Measurements from ENCODE around the gene ASCL2.

ASCL2 gene

GRCh38 chr11:2267851-2268728 is 2.3 kb downstream of the ASCL2 start:
- peak overlapping the region; percentile 38 to 54 (median 46) for H3K4me3 Mint-ChIP-seq
- peaks cover 4% of the 10 kb centered on the region for H3K4me1 Mint-ChIP-seq
- H3K27me3 Mint-ChIP-seq (ENCODE audit: low read depth): peaks cover 67% of the 10 kb centered on the region
- H3K36me3 Mint-ChIP-seq (ENCODE audit: low read depth): no peaks in the 10 kb centered on the region
- peaks cover 2% of the 10 kb centered on the region for H3K9me3 Mint-ChIP-seq
- no peak overlapping the region for H3K27ac Mint-ChIP-seq
- TF ChIP-seq, protein P1, sequence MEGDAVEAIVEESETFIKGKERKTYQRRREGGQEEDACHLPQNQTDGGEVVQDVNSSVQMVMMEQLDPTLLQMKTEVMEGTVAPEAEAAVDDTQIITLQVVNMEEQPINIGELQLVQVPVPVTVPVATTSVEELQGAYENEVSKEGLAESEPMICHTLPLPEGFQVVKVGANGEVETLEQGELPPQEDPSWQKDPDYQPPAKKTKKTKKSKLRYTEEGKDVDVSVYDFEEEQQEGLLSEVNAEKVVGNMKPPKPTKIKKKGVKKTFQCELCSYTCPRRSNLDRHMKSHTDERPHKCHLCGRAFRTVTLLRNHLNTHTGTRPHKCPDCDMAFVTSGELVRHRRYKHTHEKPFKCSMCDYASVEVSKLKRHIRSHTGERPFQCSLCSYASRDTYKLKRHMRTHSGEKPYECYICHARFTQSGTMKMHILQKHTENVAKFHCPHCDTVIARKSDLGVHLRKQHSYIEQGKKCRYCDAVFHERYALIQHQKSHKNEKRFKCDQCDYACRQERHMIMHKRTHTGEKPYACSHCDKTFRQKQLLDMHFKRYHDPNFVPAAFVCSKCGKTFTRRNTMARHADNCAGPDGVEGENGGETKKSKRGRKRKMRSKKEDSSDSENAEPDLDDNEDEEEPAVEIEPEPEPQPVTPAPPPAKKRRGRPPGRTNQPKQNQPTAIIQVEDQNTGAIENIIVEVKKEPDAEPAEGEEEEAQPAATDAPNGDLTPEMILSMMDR (IDR thresholded peaks at IDR 0.05; ENCODE audit: unreplicated experiment in 3 of 3): no peak

- peaks cover under 1% of the 10 kb centered on the region for H3K9me3 Mint-ChIP-seq
- no peaks in the 10 kb centered on the region for H3K36me3 Mint-ChIP-seq (ENCODE audit: low read depth)
- peaks cover 60% of the 10 kb centered on the region for H3K27me3 Mint-ChIP-seq (ENCODE audit: low read depth)
- no peak overlapping the region for H3K4me3 Mint-ChIP-seq
- H3K27ac Mint-ChIP-seq: no peak overlapping the region
- TF ChIP-seq, protein P1 (IDR thresholded peaks at IDR 0.05; ENCODE audit: unreplicated experiment in 3 of 3): no peak
- H3K4me1 Mint-ChIP-seq: peaks cover 2% of the 10 kb centered on the region
These were observed 3.0 kb downstream of the ASCL2 start for GRCh38 chr11:2267306-2267850.

- H3K4me3 Mint-ChIP-seq: peak overlapping the region; percentile 10 to 63 (median 34)
- no peak overlapping the region for H3K27ac Mint-ChIP-seq
- peaks cover 58% of the 10 kb centered on the region for H3K27me3 Mint-ChIP-seq (ENCODE audit: low read depth)
- TF ChIP-seq, protein P1 (IDR thresholded peaks at IDR 0.05; ENCODE audit: unreplicated experiment in 3 of 3): no peak
- no peaks in the 10 kb centered on the region for H3K36me3 Mint-ChIP-seq (ENCODE audit: low read depth)
- no peaks in the 10 kb centered on the region for H3K4me1 Mint-ChIP-seq
- no peaks in the 10 kb centered on the region for H3K9me3 Mint-ChIP-seq
These were observed 3.6 kb downstream of the ASCL2 start for GRCh38 chr11:2266586-2267305.

DNA sequence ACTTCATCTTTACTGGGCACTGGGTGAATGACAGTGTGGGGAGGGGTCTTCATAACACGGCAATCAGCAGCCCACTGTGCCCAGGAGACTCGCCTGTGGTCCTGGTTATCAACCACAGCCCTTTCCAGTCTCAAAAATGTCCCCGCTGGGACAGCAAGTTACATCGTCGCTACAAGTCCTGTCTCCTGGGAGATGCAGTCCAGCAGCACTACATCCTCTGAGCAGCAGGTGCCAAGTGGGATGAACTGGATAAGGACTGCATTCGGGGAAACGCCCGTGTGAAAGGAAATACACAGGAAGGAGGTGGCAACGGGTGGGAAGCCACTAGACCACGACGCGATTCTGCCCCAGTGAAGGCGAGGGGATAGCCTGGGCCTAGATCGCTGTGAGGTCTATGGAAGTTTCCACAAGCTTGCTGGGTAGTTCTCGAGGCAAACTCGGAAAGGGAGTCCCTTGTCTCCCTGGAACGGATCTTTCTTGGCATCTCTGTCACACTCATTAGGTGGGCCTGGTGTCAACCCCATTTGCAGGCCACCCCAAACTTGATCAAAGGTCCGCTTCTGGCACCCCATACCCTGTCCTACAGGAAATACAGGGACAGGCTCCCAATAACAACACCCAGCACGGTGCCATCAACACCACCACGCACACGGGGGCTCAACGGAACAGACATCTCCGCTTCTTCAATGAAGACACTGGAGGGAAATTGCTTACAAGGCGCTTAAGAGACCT is 4.4 kb downstream of the ASCL2 start:
- H3K27ac Mint-ChIP-seq: no peak overlapping the region
- peaks cover 54% of the 10 kb centered on the region for H3K27me3 Mint-ChIP-seq (ENCODE audit: low read depth)
- TF ChIP-seq, protein P1 (IDR thresholded peaks at IDR 0.05; ENCODE audit: unreplicated experiment in 3 of 3): no peak
- H3K36me3 Mint-ChIP-seq (ENCODE audit: low read depth): no peaks in the 10 kb centered on the region
- H3K9me3 Mint-ChIP-seq: no peaks in the 10 kb centered on the region
- H3K4me3 Mint-ChIP-seq: peak overlapping the region; percentile 10 to 63 (median 34)
- no peaks in the 10 kb centered on the region for H3K4me1 Mint-ChIP-seq

DNA sequence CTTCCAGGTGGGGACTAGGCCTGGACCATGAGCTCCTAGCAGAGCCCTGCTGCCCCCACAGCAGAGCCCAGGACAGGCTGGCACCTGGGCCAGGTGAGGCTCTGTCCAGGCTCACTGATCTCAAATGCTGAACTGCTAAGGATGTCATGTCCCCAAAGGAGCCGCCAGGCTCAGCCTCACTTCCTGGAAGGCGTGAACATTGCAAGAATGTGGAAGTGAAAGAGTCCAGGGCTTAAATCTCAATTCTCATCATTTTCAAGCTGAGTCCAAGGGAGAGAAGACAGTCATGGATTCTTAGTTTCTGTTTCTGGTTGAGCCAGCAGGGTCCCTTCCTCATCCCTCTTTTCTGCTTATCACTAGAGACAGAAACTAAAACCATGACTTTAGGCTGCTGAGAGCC is 5.0 kb downstream of the ASCL2 start:
- Mint-ChIP-seq H3K9me3 (no peaks in the 10 kb centered on the region), H3K27ac (no peak overlapping the region), H3K4me1 (no peaks in the 10 kb centered on the region), H3K27me3 (ENCODE audit: low read depth) (peaks cover 53% of the 10 kb centered on the region), H3K4me3 (no peak overlapping the region), H3K36me3 (ENCODE audit: low read depth) (no peaks in the 10 kb centered on the region)
- TF ChIP-seq, protein P1 (IDR thresholded peaks at IDR 0.05; ENCODE audit: unreplicated experiment in 3 of 3): no peak
